NCI-H2081 (cell line): Measurements from ENCODE around the gene MUC13.

ENCODE experiments used
- DNase-seq, 2 experiments: peaks; one replicate each; lab custom pipeline; 2025; lab: John Stamatoyannopoulos, UW

Gene MUC13, protein sequence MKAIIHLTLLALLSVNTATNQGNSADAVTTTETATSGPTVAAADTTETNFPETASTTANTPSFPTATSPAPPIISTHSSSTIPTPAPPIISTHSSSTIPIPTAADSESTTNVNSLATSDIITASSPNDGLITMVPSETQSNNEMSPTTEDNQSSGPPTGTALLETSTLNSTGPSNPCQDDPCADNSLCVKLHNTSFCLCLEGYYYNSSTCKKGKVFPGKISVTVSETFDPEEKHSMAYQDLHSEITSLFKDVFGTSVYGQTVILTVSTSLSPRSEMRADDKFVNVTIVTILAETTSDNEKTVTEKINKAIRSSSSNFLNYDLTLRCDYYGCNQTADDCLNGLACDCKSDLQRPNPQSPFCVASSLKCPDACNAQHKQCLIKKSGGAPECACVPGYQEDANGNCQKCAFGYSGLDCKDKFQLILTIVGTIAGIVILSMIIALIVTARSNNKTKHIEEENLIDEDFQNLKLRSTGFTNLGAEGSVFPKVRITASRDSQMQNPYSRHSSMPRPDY

DNA sequence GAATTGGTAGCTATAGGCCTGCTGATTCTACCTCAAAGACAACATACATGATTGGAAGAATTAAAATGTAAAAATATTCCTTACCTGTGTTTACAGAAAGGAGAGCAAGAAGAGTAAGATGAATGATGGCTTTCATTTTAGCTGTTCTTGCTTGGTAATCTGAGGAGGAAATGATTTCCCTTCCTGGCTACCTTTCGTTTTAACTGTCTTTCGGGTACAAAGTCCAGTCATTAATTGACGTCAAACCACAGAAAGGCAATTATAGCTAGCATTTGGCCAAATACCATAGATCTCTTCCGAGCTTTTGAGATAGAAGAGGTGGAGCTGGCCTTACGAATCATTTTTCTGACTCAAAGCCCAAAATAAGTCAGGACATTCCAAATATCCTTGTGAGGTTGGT is at the start of gene MUC13:
Gene MUC13 (minus strand): TSS at position 175 of the 400 bp plus-strand sequence. CDS start 39 bp downstream, at position 136.
- DNase-seq: no peak

DNA sequence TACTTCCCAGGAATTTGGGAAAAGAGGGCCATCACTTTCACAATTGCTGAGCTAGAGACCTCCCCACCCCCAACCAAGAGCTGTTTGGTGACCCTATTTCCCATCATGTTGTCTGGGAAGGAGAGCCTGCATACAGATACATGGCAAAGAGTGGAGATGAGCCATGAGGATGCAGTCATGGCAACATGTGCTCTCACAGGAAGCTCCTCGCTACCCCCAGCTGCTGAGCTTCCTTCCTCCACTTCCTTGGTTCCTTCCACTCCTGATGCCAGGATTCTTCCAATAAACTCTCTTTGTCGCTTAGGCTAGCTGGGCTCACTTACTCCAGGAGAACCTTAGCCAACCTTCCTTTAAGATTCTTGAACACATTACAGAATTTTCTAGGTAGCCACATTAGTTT is 48.3 kb upstream of the MUC13 start:
- DNase-seq: no peak

- DNase-seq: peak in 1 of 2 experiments; percentile 52
These were observed 46.9 kb upstream of the MUC13 start for GRCh38 chr3:124981472-124981871.

DNA sequence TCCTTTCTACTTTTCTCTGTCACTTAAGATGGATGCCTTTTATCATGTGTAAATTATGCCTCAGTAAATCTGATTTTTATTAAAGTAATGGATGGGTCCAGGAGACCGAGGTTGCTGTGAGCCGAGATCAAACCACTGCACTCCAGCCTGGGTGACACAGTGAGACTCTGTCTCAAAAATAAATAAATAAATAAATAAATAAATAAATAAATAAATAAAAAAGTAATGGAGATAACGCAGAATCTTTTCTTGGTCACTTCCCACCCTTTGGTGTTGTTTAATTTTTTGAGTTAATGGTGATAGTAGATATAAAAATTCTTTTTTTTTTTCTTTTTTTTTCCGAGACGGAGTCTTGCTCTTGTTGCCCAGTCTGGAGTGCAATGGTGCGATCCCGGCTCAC is 44.1 kb upstream of the MUC13 start:
- DNase-seq: no peak

DNA sequence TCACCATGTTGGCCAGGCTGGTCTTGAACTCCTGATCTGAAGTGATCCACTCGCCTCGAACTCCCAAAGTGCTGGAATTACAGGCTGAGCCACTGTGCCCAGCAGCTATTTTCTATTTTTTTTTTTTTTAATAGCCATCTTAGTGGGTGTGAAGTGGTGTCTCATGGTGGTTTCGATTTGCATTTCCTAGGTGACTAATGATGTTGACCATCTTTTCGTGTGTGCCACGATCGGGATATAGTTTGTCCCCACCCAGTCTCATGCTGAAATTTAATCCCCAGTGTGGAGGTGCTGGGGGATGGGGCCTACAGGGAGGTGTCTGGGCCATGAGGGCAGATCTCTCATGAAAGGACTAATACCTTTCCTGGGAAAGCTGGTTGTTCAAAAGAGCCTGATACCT is 41.8 kb upstream of the MUC13 start:
- DNase-seq: no peak

DNA sequence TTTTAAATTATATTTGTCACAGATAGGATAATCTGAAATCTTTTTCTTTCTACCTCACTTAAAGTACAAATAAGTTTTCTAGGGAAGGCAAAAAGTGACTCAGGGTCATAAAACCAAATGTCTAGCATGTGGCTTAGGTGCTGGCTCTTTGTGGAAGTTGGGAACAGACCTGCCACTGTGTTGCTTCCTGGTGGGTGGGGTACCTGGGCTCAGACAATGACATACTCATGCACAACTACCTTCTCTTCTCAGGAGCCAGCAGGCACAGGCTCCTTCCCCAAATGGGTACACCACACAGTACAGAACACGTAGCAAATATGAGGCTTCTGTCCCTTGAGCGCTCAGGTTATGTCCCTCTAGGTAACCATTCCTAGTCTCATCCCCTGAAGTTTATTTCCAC is 40.1 kb upstream of the MUC13 start:
- DNase-seq: no peak

DNA sequence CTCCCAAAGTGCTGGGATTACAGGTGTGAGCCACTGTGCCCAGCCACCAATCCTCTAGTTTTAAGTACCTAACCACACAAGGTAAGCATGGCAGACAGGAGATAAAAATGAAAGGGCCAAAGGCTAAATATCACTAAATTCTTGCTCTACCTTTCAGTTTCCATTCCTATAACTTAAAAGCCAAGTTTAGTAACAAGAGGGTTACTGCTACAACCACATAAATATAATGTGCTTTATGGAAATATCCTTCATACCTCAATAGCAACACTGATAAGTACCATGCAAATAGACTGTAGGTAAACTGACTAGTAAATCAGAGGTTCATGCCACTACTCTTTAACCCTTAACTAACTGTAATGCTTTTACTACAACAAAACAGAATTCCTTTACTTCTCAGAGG is 38.7 kb upstream of the MUC13 start:
- no peak for DNase-seq

DNA sequence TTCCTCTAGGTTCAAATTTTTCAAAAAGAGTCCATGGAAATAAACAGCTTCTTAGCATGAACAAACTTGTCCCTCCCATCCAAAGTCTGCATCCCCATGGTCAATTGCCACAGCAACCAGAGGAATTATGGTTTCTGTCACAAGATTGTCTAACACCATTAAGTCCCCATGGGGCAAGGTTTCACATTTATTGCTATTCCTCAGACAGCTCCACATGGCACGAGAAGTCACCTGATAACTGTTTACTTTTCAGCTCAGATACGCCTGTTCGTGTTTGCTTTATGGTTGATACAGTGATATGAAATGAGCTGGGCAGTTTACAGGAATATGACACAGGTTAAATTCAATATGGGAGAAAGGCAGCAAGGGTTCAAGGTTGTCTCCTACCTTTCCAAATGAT is 37.9 kb upstream of the MUC13 start:
- peak; percentile 36 to 81 for DNase-seq

DNA sequence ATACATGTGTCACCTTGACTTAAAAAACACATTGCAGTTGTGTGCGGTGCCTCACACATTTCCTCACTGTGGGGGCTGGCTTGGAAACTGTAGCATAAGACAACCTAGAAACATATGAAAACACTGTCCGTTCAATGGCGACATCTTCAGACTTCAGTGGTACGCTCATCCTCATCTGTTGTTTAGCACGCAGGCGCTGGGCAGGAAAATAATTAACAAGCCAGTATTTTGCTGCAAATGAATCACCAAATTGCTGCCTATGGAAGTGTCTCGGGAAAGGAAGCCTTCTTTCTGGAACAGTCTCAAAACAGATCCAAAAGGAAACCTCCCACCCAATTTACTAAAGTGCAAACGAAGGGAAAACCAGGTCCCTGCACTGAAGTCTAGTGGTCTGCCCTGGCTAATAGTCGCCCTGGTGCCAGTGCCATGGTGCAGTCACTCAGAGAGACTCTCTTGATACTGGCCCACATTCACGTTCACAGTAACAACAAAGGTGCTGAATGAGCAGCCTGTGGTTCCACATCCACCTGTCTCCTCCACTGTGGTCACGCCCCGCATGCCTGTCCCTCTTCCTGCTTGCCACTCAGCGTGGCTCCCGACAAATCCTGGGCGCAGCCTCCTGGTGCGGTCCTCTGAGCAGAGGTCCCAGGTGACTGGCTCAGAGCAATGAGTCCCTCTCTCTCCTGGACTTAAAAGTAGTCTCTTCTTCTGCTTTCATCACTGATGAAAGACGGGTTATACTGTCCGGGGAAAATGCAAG is 35.6 kb upstream of the MUC13 start:
- no peak for DNase-seq

- no peak for DNase-seq
These were observed 34.6 kb upstream of the MUC13 start for GRCh38 chr3:124969190-124969589.

- no peak for DNase-seq
These were observed 33.4 kb upstream of the MUC13 start for GRCh38 chr3:124967964-124968363.

DNA sequence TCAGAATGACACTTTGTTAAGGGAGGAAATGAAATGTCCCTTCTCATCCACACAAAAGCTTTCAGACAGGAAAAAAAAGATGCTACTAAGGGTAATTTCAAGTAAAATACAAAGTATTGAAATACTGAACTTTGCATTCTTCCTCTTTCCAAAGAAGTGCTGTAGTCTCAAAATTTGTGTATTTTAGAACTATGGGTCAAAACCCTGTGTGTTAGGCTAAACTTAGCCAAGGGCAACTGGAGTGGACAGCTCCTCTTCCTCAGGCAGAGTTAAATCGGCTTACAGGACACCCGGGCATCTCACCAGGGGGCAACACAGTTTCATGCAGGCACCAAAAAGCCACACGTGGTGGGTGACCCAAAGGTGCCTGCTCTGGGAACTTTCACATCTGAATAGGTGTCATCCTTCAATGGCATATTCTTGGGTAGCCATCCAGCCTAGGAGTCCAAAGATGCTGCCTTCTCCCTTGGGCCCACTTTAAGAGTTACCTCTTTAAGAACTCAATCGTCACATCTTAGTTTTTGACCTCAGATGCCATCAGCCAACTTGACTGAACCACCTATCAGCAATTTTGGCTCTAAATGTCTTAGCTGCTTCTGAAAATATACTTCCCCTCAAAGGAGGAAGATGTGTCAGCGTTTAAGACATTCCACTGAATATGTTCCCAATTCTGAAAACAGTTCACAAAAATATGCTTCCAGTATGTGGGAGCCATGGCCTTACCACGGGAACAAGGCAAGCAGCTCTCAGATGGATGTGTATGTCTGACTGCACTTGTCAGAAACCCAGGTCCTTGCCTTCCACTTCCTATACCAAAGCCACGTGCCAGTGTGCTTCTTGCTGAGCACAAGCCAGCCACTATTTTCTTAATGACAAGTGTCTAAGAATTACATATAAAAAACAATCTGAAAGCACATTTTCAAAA is 32.2 kb upstream of the MUC13 start:
- DNase-seq: no peak

DNA sequence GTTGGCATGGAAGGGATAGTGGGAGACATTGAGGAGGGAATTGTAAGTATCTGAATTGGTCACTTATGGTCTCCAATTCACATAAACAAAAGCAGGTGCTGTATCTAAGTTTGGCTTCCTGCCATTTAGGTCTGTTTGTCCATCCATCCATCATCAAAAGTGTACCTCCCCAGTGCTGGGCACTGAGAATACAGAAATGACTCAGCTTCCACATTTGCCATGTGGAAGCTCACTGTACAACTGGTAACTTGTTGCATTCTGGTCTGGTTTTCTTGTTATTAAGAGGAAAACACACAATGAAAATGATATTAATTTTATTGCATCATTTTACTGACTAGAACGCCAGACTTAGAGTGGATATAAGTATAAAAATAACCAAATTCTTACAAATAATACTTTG is 30.9 kb upstream of the MUC13 start:
- DNase-seq: peak; percentile 81 to 94

DNA sequence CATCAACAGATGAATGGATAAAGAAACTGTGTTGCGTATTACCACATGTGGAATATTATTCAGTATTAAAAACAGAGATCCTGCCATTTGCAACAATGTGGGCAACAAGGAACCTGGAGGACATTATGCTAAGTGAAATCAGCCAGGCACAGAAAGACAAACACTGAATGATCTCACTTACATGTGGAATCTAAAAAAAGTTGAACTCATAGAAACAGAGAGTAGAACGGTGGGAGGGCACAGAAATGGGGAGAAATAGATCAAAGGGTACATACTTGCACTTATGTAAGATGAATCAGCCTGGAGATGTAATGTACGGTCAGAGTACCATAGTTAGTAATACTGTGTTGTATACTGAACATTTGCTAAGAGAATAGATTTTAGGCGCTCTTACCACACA is 29.8 kb upstream of the MUC13 start:
- no peak for DNase-seq

DNA sequence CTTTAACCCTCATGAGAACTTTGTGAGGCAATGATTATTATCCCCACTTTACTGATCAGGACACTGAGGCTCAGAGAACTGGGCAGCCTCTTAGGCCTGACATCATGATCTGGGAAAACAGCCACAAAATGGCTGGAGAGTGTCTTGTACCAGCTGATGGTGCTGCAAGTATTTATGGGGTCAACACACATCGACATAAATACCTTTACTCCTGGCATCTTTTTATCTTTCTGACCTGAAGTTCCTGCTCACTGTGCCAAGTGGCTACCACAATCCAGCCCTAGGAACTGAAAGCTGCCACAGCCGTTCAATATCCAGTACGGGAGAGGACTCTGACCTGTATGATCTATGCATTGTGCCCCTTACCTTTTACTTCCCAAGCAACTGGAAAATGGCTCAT is 29.2 kb upstream of the MUC13 start:
- no peak for DNase-seq

GRCh38 chr3:124962403-124962940 is 27.9 kb upstream of the MUC13 start:
- no peak for DNase-seq

GRCh38 chr3:124960698-124961097 is 26.1 kb upstream of the MUC13 start:
- no peak for DNase-seq

- DNase-seq: no peak
These were observed 25.6 kb upstream of the MUC13 start for GRCh38 chr3:124960105-124960504.

- peak in 1 of 2 experiments; percentile 35 for DNase-seq
These were observed 23.4 kb upstream of the MUC13 start for GRCh38 chr3:124957951-124958350.

- peak; percentile 63 to 86 for DNase-seq
These were observed 17.8 kb upstream of the MUC13 start for GRCh38 chr3:124952282-124952855.

DNA sequence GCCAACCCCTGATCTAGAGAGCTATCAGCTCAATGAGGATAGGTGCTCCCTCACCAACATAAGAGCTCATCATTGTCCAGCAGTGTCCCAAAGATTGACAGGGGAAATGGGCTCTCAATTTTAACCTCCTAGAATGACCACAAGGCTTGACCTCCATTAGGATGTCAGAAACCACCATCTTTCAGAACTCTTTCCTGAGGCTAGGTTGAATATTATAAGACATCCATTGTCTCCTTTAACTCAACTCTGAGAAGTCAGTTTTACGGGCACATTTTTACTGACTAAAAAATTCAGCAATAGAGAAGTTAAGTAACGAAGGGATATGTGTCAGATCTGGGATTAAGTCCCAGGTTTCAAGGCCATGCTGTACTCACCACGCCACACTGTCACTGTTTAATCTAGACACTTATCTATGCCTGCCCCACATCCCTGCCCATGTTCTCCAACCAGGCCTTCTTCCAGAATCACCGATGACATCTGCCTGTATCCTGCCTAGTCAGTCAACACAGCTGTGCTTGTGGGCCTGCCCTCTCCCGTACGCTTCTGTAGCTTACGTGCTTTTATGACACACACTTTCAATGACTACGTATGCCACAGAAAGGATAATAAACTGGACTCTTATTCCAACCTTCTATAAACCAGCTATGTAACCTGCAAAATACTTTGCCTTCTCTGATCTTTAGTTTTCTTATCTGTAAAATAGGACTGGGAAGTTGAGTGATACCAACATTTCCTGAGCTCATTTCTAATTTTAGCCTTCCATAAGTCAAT is 17.1 kb upstream of the MUC13 start:
- DNase-seq: peak; percentile 49 to 89
